Dendritic cell treated with granulocyte-macrophage colony-stimulating factor and Interleukin-4, amounts not matched to agents 40 ng/mL and 50 ng/mL, for 4 days (primary cell): ENCODE data around the gene RIN3.

ENCODE experiments used
- H3K27ac Mint-ChIP-seq: one replicate; pipeline ENCODE4 v1.8.0; 2022; ENCODE audit warnings: mild to moderate bottlenecking, mixed read lengths
- H3K27me3 Mint-ChIP-seq: one replicate; pipeline ENCODE4 v1.8.0; 2022; ENCODE audit warnings: mild to moderate bottlenecking, mixed read lengths
- H3K36me3 Mint-ChIP-seq: one replicate; pipeline ENCODE4 v1.8.0; 2022; ENCODE audit warnings: low read depth, mixed read lengths
- H3K4me1 Mint-ChIP-seq: one replicate; pipeline ENCODE4 v1.8.0; 2022; ENCODE audit warnings: low read depth, mixed read lengths
- H3K4me3 Mint-ChIP-seq: one replicate; pipeline ENCODE4 v1.8.0; 2022; ENCODE audit warnings: mild to moderate bottlenecking, moderate library complexity, mixed read lengths
- H3K9me3 Mint-ChIP-seq: one replicate; pipeline ENCODE4 v1.8.0; 2022; ENCODE audit warnings: mixed read lengths
- intact Hi-C: fragments of 100-400 bp; cut with micrococcal nuclease; formaldehyde crosslinking; loops from one replicate; pipeline ENCODE4 v1.15.0; 2022

The RIN3 gene

DNA sequence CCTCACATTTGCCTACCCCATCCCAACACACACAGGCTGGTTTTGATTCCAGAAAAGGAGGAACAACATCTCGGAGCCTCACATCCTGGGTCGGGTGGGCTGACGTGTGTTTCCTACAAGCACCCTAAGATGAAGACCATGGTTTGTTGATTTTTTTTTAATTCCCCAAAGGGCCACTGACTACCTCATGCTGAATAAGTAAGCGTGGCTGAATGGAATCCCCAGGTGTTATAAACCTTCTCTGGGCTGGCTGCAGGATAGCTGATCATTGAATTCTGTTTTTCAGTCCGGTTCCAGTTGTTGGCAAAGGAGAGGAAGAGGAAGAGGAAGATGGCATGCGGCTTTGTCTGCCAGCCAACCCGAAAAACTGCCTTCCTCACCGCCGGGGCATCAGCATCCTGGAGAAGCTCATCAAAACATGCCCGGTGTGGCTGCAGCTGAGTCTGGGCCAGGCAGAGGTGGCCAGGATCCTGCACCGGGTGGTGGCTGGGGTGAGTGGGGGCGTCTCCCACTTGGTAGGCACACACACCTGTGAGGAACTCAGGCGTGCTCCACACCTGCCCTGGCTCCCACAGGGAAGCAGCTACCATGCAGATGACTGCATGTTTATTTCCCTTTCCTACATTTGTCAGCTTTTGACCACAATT, 42.0 kb downstream of the RIN3 start:
- H3K27me3 Mint-ChIP-seq: peaks cover 5% of the 10 kb centered on the region
- H3K27ac Mint-ChIP-seq: peak overlapping the region; percentile 57
- peaks cover 79% of the 10 kb centered on the region for H3K4me1 Mint-ChIP-seq
- no peaks in the 10 kb centered on the region for H3K9me3 Mint-ChIP-seq
- intact Hi-C loops: no loop called here
- H3K36me3 Mint-ChIP-seq: peaks cover 87% of the 10 kb centered on the region
- no peak overlapping the region for H3K4me3 Mint-ChIP-seq

DNA sequence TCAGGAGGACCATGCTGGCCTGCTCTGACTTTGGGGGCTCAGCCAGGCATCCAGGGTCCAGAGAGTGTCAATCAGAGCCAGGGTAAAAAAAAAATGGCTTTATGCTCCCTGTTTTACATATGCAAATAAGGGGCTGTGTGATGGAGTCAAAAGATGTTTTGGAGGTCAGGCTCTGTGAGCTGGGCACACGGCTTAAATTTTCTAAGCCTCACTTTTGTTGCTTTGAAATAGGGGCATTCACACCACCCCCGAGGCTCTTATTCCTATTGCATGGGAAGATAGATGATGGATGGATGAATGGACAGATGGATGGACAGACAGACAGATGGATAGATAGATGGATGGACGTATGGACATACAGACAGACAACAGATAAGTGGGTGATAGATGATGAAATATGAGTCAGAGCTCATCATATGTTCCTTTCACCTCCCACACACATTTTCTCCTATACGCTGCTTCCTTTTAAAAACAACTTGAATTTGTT, 42.7 kb downstream of the RIN3 start:
- intact Hi-C loops: no loop called here
- Mint-ChIP-seq H3K9me3 (no peaks in the 10 kb centered on the region), H3K36me3 (peaks cover 86% of the 10 kb centered on the region), H3K4me1 (peaks cover 74% of the 10 kb centered on the region), H3K27ac (peak overlapping the region; percentile 57), H3K27me3 (peaks cover 5% of the 10 kb centered on the region), H3K4me3 (no peak overlapping the region)

DNA sequence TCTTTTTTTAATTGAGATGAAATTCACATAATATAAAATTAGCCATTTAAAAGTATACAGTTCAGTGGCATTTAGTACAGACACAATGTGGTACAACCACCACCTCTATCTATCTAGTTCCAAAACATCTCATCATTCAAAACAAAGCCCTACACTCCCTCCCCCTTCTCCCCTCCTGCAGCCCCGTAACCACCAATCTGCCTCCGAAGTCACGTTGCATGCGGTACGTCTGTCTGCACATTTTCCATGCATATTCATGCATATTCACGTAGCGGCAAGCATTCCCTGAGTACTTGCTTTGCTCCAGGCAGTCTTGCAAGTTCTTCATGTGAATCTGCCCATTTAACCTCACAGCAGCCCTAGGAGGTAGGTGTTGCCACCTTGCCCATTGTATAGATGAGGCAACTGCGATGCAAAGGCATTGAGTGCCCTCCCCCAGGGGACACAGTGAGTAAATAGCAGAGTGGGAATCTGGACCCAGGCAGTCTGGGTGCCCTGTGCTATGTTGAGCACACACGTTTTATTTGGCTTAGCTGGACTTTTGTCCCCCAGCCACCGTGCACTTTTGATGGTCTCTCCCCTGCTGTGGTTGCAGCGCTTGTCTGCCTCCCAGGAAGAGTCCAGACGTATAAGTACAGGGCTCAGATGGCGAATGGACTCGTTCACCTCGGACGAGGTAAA, 43.4 kb downstream of the RIN3 start:
- no peaks in the 10 kb centered on the region for H3K9me3 Mint-ChIP-seq
- peaks cover 86% of the 10 kb centered on the region for H3K36me3 Mint-ChIP-seq
- no peak overlapping the region for H3K4me3 Mint-ChIP-seq
- peaks cover 5% of the 10 kb centered on the region for H3K27me3 Mint-ChIP-seq
- intact Hi-C loops: no loop called here
- no peak overlapping the region for H3K27ac Mint-ChIP-seq
- H3K4me1 Mint-ChIP-seq: peaks cover 74% of the 10 kb centered on the region

DNA sequence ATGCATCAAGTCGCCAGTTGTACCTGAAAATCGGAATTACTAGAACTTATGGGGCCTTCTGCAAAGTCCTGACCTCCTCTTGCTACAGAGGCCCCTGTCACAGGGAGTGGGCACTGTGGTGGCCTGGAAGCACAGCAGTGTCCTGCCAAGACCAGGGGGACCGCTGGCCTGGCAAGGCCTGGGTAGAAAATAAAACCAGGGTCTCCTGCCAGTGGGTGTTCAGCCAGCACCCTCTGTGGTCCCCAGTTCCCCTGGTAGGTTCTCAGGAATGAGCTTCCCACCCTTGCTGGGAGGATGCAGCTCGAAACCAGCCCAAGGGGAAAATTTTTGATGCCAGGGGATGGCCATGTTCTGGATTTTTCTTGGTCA, 43.9 kb downstream of the RIN3 start:
- Mint-ChIP-seq H3K27ac (peak overlapping the region; percentile 14), H3K4me1 (peaks cover 74% of the 10 kb centered on the region)

DNA sequence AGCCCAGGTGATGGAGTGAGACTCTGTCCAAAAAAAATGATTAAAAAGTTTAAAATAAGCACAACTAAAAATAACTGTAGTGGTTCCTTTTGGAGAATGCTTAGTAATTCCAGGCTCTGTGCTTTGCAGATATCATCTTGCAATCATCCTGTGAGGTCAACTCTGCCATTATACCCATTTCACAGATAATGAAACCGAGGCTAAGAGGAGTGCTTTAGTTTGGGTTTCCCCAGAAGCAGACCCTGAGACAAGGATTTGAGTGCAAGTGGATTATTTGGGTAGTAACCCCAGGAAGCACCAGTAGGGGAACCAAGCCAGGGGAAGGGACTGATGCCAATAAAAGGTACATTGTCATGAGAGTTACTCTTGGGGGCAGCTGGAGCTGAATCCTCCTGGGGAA, 44.7 kb downstream of the RIN3 start:
- Mint-ChIP-seq H3K4me1 (peaks cover 74% of the 10 kb centered on the region), H3K4me3 (no peak overlapping the region), H3K9me3 (no peaks in the 10 kb centered on the region), H3K27me3 (no peaks in the 10 kb centered on the region), H3K27ac (peak overlapping the region; percentile 14), H3K36me3 (peaks cover 81% of the 10 kb centered on the region)
- intact Hi-C loops: no loop called here

More for the DNA sequence above, 43.9 kb downstream of the RIN3 start:
- H3K27me3 Mint-ChIP-seq: peaks cover 4% of the 10 kb centered on the region
- no peaks in the 10 kb centered on the region for H3K9me3 Mint-ChIP-seq
- peaks cover 86% of the 10 kb centered on the region for H3K36me3 Mint-ChIP-seq
- H3K4me3 Mint-ChIP-seq: no peak overlapping the region
- intact Hi-C loops: no loop called here

DNA sequence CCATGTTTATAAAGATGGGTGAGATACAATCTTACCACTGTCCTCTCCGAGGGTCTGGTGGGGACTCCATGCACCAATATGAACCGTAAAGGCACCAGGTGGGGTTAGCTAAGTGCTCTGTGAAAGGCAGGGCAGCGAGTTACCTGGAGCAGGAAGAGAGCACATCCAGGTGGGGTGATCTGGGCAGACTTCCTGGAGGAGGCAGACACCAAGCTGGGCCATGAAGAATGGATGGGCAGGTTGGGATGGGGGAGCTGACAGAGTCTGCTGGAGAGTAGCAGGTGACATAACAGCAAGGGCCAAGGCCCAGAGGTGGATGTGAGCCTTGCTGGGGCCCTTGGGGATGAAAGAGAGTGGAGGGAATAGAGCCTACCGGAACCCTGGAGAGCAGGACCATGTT, 45.9 kb downstream of the RIN3 start:
- peaks cover 78% of the 10 kb centered on the region for H3K4me1 Mint-ChIP-seq
- no peak overlapping the region for H3K27ac Mint-ChIP-seq
- no peaks in the 10 kb centered on the region for H3K9me3 Mint-ChIP-seq
- H3K4me3 Mint-ChIP-seq: no peak overlapping the region
- intact Hi-C loops: no loop called here
- H3K36me3 Mint-ChIP-seq: peaks cover 75% of the 10 kb centered on the region
- H3K27me3 Mint-ChIP-seq: no peaks in the 10 kb centered on the region

DNA sequence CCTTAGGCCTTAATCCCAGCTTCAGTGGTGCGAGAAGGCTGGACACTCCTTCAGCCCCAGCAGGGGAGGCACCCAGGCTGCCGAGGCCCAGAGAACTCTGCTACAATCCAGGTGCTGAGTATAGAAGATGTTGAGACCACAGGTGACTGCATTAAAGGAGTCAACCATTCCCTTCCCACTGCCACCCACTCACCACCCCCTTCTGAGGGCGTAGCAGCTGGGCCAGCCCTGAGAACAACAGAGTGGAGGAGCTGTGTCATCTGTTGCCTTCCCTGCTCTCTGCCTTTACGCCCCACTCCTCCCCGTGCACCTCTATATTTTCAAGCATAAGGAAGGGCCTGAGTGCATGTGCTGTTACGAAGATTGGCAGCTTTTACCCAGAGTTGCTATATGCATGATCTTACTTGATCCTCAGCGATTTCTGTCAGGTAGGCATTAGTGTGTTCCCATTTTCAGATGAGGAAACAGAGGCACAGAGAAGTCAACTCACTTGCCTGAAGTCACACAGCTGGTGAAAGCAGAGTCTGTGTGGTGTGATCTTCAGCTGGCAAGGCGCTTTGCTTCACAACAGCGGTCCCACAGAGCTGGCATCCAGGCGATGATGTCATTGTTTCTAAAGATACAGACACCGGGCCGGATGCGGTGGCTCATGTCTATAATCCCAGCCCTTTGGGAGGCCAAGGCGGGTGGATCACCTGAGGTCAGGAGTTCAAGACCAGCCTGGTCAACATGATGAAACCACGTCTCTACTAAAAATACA, 46.7 kb downstream of the RIN3 start:
- H3K36me3 Mint-ChIP-seq: peaks cover 83% of the 10 kb centered on the region
- intact Hi-C loops: loop anchor here (10.0 kb wide), 1 partner anchor 95 kb away; no protein-coding TSS in a partner anchor
- H3K4me1 Mint-ChIP-seq: peaks cover 82% of the 10 kb centered on the region
- no peak overlapping the region for H3K27ac Mint-ChIP-seq
- no peaks in the 10 kb centered on the region for H3K9me3 Mint-ChIP-seq
- no peaks in the 10 kb centered on the region for H3K27me3 Mint-ChIP-seq
- H3K4me3 Mint-ChIP-seq: no peak overlapping the region

DNA sequence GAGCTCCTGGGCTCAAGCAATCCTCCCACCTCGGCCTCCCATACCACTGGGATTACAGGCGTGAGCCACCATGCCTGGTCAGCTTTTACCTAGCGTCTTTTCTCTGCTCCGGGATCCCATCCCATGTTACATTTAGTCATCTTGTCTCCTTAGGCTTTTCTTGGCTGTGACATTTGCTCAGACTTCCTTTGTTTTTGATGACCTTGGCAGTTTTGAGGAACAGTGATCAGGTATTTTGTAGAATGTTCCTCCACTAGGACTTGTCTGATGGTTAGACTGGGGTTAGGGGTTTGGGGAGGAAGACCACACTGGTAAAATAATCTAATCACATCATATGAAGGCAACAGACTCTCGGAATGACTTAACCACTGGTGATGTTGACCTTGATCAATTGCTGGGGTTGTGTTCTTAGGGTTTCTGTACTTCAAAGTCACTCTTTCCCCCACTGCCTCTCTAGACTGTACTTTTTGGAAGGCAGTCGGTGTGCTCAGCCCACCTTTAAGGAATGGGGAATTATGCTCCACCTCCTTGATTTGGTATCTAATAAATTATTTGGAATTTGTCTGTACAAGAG, 48.4 kb downstream of the RIN3 start:
- H3K9me3 Mint-ChIP-seq: peaks cover 3% of the 10 kb centered on the region
- peak overlapping the region; percentile 90 for H3K27ac Mint-ChIP-seq
- intact Hi-C loops: loop anchor here (10.0 kb wide), 1 partner anchor 97 kb away; no protein-coding TSS in a partner anchor
- peaks cover 84% of the 10 kb centered on the region for H3K36me3 Mint-ChIP-seq
- H3K4me1 Mint-ChIP-seq: peaks cover 70% of the 10 kb centered on the region
- H3K27me3 Mint-ChIP-seq: no peaks in the 10 kb centered on the region
- no peak overlapping the region for H3K4me3 Mint-ChIP-seq

DNA sequence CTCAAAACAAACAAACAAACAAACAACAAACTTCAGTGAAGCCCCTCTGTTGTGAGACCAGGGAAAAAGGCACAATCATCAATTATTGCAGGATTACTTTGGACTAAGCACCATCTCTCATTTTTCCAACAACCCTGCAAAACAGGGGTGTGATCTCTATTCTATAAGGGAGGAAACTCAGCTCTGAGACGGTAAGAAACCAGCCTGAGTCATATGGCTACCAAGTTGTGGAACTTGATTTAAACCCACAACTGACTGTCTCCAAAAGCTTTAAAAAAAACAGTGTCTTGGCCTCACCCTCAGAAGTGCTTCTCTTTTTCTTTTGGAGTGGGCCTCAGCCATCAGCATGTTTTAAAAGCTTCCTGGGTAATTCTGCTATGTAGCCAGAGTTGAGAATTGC, 49.8 kb downstream of the RIN3 start:
- Mint-ChIP-seq H3K4me3 (peak overlapping the region; percentile 4), H3K36me3 (peaks cover 84% of the 10 kb centered on the region), H3K27me3 (no peaks in the 10 kb centered on the region), H3K4me1 (peaks cover 61% of the 10 kb centered on the region), H3K9me3 (peaks cover 9% of the 10 kb centered on the region), H3K27ac (peak overlapping the region; percentile 90)
- intact Hi-C loops: loop anchor here (10.0 kb wide), 1 partner anchor 99 kb away; no protein-coding TSS in a partner anchor

DNA sequence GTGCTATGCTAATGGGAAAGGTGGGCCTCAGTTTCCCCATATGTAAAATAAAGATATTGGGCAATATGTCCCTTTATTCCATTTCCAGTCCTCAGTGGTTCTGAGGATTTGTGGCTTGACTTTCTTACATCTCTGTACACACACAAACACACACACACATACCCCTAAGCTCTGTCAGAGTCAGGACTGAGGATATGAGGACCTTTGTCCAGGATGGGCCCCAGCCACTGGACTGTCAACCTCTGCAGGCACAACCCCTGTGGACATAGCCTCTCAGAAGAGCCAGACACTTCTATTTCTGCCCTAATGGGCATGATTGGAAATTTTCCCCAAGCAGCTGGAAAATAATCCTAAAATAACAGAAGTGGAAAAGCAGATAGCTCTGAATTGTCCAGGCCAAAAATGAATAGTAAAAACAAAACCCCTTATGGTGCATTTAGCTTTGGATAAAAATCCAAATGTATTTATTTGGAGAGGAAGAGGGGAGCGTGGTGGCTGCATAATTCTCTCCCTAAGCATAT, 50.2 kb downstream of the RIN3 start:
- H3K4me3 Mint-ChIP-seq: peak overlapping the region; percentile 2
- no peaks in the 10 kb centered on the region for H3K27me3 Mint-ChIP-seq
- peaks cover 61% of the 10 kb centered on the region for H3K4me1 Mint-ChIP-seq
- peaks cover 9% of the 10 kb centered on the region for H3K9me3 Mint-ChIP-seq
- peak overlapping the region; percentile 90 for H3K27ac Mint-ChIP-seq
- intact Hi-C loops: loop anchor here (10.0 kb wide), 1 partner anchor 99 kb away; no protein-coding TSS in a partner anchor
- H3K36me3 Mint-ChIP-seq: peaks cover 84% of the 10 kb centered on the region

DNA sequence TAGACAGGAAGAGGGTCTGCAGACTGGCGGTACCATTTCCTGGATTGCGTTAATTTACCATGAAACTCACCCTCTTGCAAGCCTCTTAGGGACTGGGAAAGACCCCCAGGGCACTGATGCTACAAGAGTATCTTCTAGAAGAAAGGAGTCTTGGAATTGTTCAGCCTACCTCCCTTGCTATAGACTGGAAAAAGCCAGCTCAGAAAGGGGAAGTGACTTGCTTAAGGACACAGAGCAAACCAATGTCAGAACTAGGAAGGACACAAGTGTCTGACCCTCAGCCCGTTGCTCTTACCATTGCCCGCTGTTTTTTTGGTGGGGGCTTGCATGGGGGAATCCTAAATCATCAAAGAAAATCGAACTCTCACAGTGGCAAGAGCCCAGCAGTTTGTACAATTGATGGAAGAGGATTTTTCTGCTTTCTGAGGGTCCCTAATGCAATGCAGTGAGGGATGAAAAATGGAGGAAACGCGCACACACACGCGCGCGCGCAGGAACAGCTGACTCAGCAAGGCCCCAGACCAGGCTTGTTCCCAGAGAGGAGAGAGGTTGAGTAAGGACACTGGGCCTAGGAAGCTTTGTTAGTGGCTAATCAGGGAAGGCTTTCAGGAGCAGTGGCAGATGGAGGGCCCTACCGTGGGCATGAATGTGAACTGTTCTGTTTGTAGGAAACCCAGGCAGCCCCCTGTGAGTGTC, 50.9 kb downstream of the RIN3 start:
- intact Hi-C loops: loop anchor here (10.0 kb wide), 1 partner anchor 100 kb away; no protein-coding TSS in a partner anchor
- peaks cover 84% of the 10 kb centered on the region for H3K36me3 Mint-ChIP-seq
- H3K27ac Mint-ChIP-seq: peak overlapping the region; percentile 90
- H3K4me3 Mint-ChIP-seq: peak overlapping the region; percentile 0
- H3K9me3 Mint-ChIP-seq: peaks cover 9% of the 10 kb centered on the region
- H3K27me3 Mint-ChIP-seq: no peaks in the 10 kb centered on the region
- peaks cover 58% of the 10 kb centered on the region for H3K4me1 Mint-ChIP-seq

DNA sequence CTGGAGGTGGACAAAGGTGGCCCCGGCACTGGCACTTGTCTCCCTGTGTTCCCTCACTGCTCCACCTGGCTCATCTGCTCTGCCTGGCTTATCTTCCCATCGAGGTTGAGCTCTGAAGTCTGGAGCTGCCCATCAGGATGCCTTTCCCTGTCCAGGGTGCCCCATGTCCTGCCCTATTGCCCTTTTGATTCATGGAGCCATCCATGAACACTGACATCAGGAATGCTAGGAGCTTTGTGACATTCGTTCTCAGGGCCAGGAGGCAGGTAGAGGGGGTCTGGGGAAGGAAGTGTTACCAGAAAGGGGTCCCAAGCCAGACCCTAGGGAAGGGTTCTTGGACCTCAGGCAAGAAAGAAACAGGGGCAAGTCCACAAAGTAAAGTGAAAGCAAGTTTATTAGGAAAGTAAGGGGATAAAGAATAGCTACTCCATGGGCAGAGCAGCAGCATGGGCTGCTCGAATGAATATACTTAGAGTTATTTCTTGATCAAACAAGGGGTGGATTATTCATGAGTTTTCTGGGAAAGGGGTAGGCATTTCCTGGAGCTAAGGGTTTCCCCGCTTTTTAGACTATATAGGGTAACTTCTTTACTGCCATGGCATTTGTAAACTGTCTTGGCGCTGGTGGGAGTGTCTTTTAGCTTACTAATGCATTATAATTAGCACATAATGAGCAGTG, 51.6 kb downstream of the RIN3 start:
- no peak overlapping the region for H3K4me3 Mint-ChIP-seq
- peaks cover 9% of the 10 kb centered on the region for H3K9me3 Mint-ChIP-seq
- H3K27me3 Mint-ChIP-seq: no peaks in the 10 kb centered on the region
- peak overlapping the region; percentile 90 for H3K27ac Mint-ChIP-seq
- H3K4me1 Mint-ChIP-seq: peaks cover 51% of the 10 kb centered on the region
- intact Hi-C loops: loop anchor here (10.0 kb wide), 1 partner anchor 100 kb away; no protein-coding TSS in a partner anchor
- peaks cover 84% of the 10 kb centered on the region for H3K36me3 Mint-ChIP-seq
